HepG2 (cell line): ENCODE measurements around the gene GPR155. TPM values are rescaled to one million over a fixed set of nuclear protein-coding genes. Genes with fewer than 3 reads are reported as not detected.

Experiments
- ATAC-seq: fragments of 200-7000 bp; cut with Tn5 transposase; 3 replicates; pipeline ENCODE4 v1.9.1; 2020; ENCODE audit warnings: mild to moderate bottlenecking, moderate library complexity
- BruUV-seq: library from RNA; stranded (reverse); fragments of 400-500 nt; replicated peaks from 2 replicates; lab custom pipeline; 2021; lab: Mats Ljungman, UMichigan
- CTCF ChIA-PET: fragments of 300-600 bp; formaldehyde crosslinking; extraction: SDS; loops from one replicate; lab custom pipeline; 2021; ENCODE audit warnings: low total read pairs, inconsistent platforms, low intra/inter-chr PET ratio; lab: Yijun Ruan, JAX
- POLR2A ChIA-PET: fragments of 350-600 bp; sonication (Branson Sonifier 250); formaldehyde crosslinking; loops from one replicate; lab custom pipeline; 2020; ENCODE audit warnings: antibody characterized with exemption, inconsistent platforms; lab: Yijun Ruan, JAX
- DNase-seq: peaks from one replicate; pipeline ENCODE4 v3.0.0-alpha.2; 2015; ENCODE audit warnings: low spot score
- FAIRE-seq: peaks from 3 replicates; lab custom pipeline; 2011; peaks lifted over from hg19 to GRCh38; lab: Jason Lieb, UNC
- H2AFZ ChIP-seq: one replicate; pipeline ENCODE4 v1.6.1; 2011; ENCODE audit warnings: low read length, inconsistent platforms
- H3K27ac ChIP-seq: fragments of 300-600 bp; 3 replicates; pipeline ENCODE4 v1.8.0; 2011; ENCODE audit warnings: mixed run types, mild to moderate bottlenecking, mixed read lengths, low read length, inconsistent platforms; ENCODE audit not compliant: insufficient read depth; ENCODE audit errors: extremely low read length
- H3K27me3 ChIP-seq, 2 experiments: fragments of 200-600 bp in 1 of 2; 2 replicates in 1 of 2; 3 replicates in 1 of 2; pipeline versions ENCODE4 v1.6.0 to v1.8.0; 2011; ENCODE audit warnings: low read length in 2 of 2, mild to moderate bottlenecking in 2 of 2, moderate library complexity in 2 of 2, inconsistent platforms in 1 of 2; ENCODE audit not compliant: insufficient read depth in 2 of 2, control insufficient read depth in 1 of 2
- H3K36me3 ChIP-seq, 2 experiments: fragments of 200-600 bp in 1 of 2; replicated peaks in 1 of 2; 2 replicates in 1 of 2; 3 replicates in 1 of 2; pipeline versions ENCODE4 v1.5.1 to v1.8.0; 2011; ENCODE audit warnings: low read length in 2 of 2, inconsistent platforms in 1 of 2; ENCODE audit not compliant: insufficient read depth in 2 of 2, control insufficient read depth in 1 of 2
- H3K4me1 ChIP-seq: 2 replicates; pipeline ENCODE4 v1.5.1; 2012; ENCODE audit warnings: low read length, inconsistent platforms; ENCODE audit not compliant: insufficient read depth
- H3K4me2 ChIP-seq: 2 replicates; pipeline ENCODE4 v1.6.0; 2011; ENCODE audit warnings: low read depth, low read length, inconsistent platforms
- H3K4me3 ChIP-seq, 3 experiments: fragments of 200-600 bp in 1 of 3; sonication (generic), shearing (Covaris generic) in 1 of 3; replicated peaks in 1 of 3; 2 replicates each; pipeline ENCODE4 v1.5.1; 2011 to 2016; ENCODE audit warnings: low read length in 3 of 3, inconsistent platforms in 2 of 3, low read depth in 2 of 3, mild to moderate bottlenecking in 2 of 3, control low read depth in 1 of 3, mixed read lengths in 1 of 3; ENCODE audit not compliant: insufficient read depth in 1 of 3
- H3K79me2 ChIP-seq: one replicate; pipeline ENCODE4 v1.6.1; 2011; ENCODE audit warnings: low read length, inconsistent platforms; ENCODE audit not compliant: insufficient read depth
- H3K9ac ChIP-seq: 2 replicates; pipeline ENCODE4 v1.6.0; 2011; ENCODE audit warnings: mild to moderate bottlenecking, low read depth, low read length, inconsistent platforms; ENCODE audit not compliant: insufficient read depth
- H3K9me3 ChIP-seq: 2 replicates; pipeline ENCODE4 v1.5.1; 2012; ENCODE audit warnings: mild to moderate bottlenecking, low read length
- H4K20me1 ChIP-seq: 2 replicates; pipeline ENCODE4 v1.6.0; 2011; ENCODE audit warnings: inconsistent platforms, mild to moderate bottlenecking, low read length, moderate library complexity; ENCODE audit not compliant: insufficient read depth
- EHMT2 ChIP-seq: fragments of 200-600 bp; sonication (generic); IDR thresholded peaks from 2 replicates; pipeline ENCODE4 v1.7.0; 2017; ENCODE audit warnings: antibody characterized with exemption, low read depth, low read length, borderline replicate concordance
- MIXL1 ChIP-seq: IDR thresholded peaks from 2 replicates; pipeline ENCODE4 v1.6.1; 2016
- MLXIP ChIP-seq: sonication (generic); formaldehyde crosslinking; IDR thresholded peaks from 2 replicates; pipeline ENCODE4 v1.9.0; 2021; ENCODE audit warnings: missing genetic modification reagents, borderline replicate concordance
- NBN ChIP-seq: fragments of 450-650 bp; conservative IDR thresholded peaks from 2 replicates; pipeline ENCODE4 v1.6.1; 2017
- THYN1 ChIP-seq: sonication (generic); formaldehyde crosslinking; IDR thresholded peaks from 2 replicates; pipeline ENCODE4 v1.8.1; 2023; ENCODE audit warnings: low read depth, mild to moderate bottlenecking, moderate library complexity, missing genetic modification reagents, borderline replicate concordance
- ZNF550 ChIP-seq: sonication (generic); formaldehyde crosslinking; IDR thresholded peaks from 2 replicates; pipeline ENCODE4 v1.4.0; 2020; ENCODE audit warnings: mild to moderate bottlenecking, missing genetic modification reagents, borderline replicate concordance
- WGBS: methylation state at CpG from one replicate; pipeline ENCODE4 v1.1.6; 2017; ENCODE audit warnings: low lambda C conversion rate; 5-methylcytosine and 5-hydroxymethylcytosine counted together
- in situ Hi-C: cut with HindIII; loops from 2 replicates; pipeline ENCODE4 v1.10.0; 2017; ENCODE audit warnings: low pct_unique_long_range_greater_than_20kb; ENCODE audit not compliant: extremely low pct_ligation_motif_present
- intact Hi-C: fragments of 100-400 bp; cut with micrococcal nuclease; formaldehyde crosslinking; loops from one replicate; pipeline ENCODE4 v1.10.0; 2022; ENCODE audit not compliant: unreplicated experiment
- polyA plus RNA-seq, 8 experiments: library from polyadenylated mRNA; depleted of rRNA in 3 of 8; stranded (reverse) in 7 of 8; unstranded in 1 of 8; fragments of >200 nt; fragmentation: Illumina TruSeq in 4 of 8; extraction: Trizol in 4 of 8; gene quantifications; 2 replicates each; pipeline versions ENCODE4 v1.2.1 to v1.2.3, GENCODE V29; 2011 to 2016; ENCODE audit warnings: low read depth in 4 of 8, missing spikeins in 1 of 8, mixed read lengths in 1 of 8; ENCODE audit not compliant: insufficient read depth in 1 of 8
- total RNA-seq, 5 experiments: library from RNA; depleted of rRNA; stranded (reverse); fragments of >200 nt; fragmentation: Illumina TruSeq; extraction: Trizol; gene quantifications; 2 replicates each; pipeline ENCODE4 v1.2.3, GENCODE V29; 2016; ENCODE audit warnings: low read depth in 1 of 5

GPR155 gene
- total and polyA plus RNA-seq, 2 of the 13 experiments (the other 11 are each of a cell fraction or from before 2014, with no cell fraction given) = 0.15 to 0.49 TPM

GRCh38 chr2:174385201-174385600, 101.6 kb downstream of the GPR155 start:
- WGBS = 98% methylated on average over 3 of the region's 3 CpGs
- Histone ChIP-seq H4K20me1 (no peaks in the 10 kb centered on the region), H3K4me2 (no peak overlapping the region), H3K79me2 (peaks cover 8% of the 10 kb centered on the region), H3K27me3 (no peaks in the 10 kb centered on the region), H2AFZ (no peak overlapping the region), H3K36me3 (peaks cover 14 to 71% of the 10 kb centered on the region in 2 experiments), H3K9me3 (no peaks in the 10 kb centered on the region), H3K4me1 (peaks cover 9% of the 10 kb centered on the region), H3K27ac (no peak overlapping the region), H3K9ac (no peak overlapping the region), H3K4me3 (no peak overlapping the region)
- ATAC-seq = no peak
- TF ChIP-seq MIXL1 (CRISPR knock-in tag) = no peak
- no peak for TF ChIP-seq NBN
- TF ChIP-seq MLXIP (CRISPR knock-in tag) = no peak
- no peak for TF ChIP-seq EHMT2
- no peak for FAIRE-seq
- ChIA-PET POLR2A (interaction anchor here (0.7 kb wide), 1 partner anchor 10 kb away, joined by 3 read pairs; the partner anchor contains the start of gene SCRN3), CTCF (no interaction called here)
- in situ Hi-C loops (no loop called here), intact Hi-C loops (no loop called here)
- DNase-seq = no peak
- BruUV-seq = no TSS peak

- Histone ChIP-seq H4K20me1 (no peaks in the 10 kb centered on the region), H3K4me3 (no peak overlapping the region), H3K9me3 (no peaks in the 10 kb centered on the region), H3K27ac (no peak overlapping the region), H2AFZ (no peak overlapping the region), H3K36me3 (peaks cover 14 to 67% of the 10 kb centered on the region in 2 experiments), H3K4me1 (no peaks in the 10 kb centered on the region), H3K4me2 (no peak overlapping the region), H3K79me2 (peaks cover 8% of the 10 kb centered on the region), H3K27me3 (no peaks in the 10 kb centered on the region), H3K9ac (no peak overlapping the region)
- TF ChIP-seq ZNF550 (CRISPR knock-in tag) = no peak
- 0 out of 2 replicates have a peak, but pooled peaks have one; percentile 60 for TF ChIP-seq THYN1
- FAIRE-seq (no peak), ATAC-seq (no peak), DNase-seq (no peak)
- WGBS = 97% methylated on average over 1 of the region's 1 CpG
- BruUV-seq = no TSS peak
- intact Hi-C loops = no loop called here
- ChIA-PET CTCF (no interaction called here), POLR2A (no interaction called here)
- in situ Hi-C loops = no loop called here
These were observed 103.0 kb downstream of the GPR155 start for GRCh38 chr2:174383796-174384195.

Other genes with a start within 250 kb of the GPR155 start
- gene OLA1, start 238.5 kb downstream of the GPR155 start, total RNA-seq (2016; rRNA removed; fragmentation: Illumina TruSeq; extraction: Trizol) = 241 and 333 TPM in 2 replicates
- 97.6 and 153 TPM in 2 replicates for gene OLA1, start 238.5 kb downstream of the GPR155 start, polyA plus RNA-seq (2011; rRNA removed)
- gene SP9, start 152.1 kb downstream of the GPR155 start, total RNA-seq (2016; rRNA removed; fragmentation: Illumina TruSeq; extraction: Trizol) = not detected in 2 replicates
- gene SP9, start 152.1 kb downstream of the GPR155 start, polyA plus RNA-seq (2011; rRNA removed) = not detected in 2 replicates
- 11.3 and 16.8 TPM in 2 replicates for gene SCRN3, start 91.3 kb downstream of the GPR155 start, total RNA-seq (2016; rRNA removed; fragmentation: Illumina TruSeq; extraction: Trizol)
- gene SCRN3, start 91.3 kb downstream of the GPR155 start, polyA plus RNA-seq (2011; rRNA removed) = 5.5 and 6.6 TPM in 2 replicates
- gene WIPF1, start 110.8 kb upstream of the GPR155 start, total RNA-seq (2016; rRNA removed; fragmentation: Illumina TruSeq; extraction: Trizol) = not detected in 2 replicates
- gene WIPF1, start 110.8 kb upstream of the GPR155 start, polyA plus RNA-seq (2011; rRNA removed) = 0.01 TPM in 1 of 2 replicates, not detected in the other